Mesothelial cell of epicardium (in vitro differentiated cells): Measurements from ENCODE around the gene PPP4R3A. TPM values are rescaled to one million over a fixed set of nuclear protein-coding genes. Genes with fewer than 3 reads are reported as not detected.
A peak's percentile ranks its signal among the peaks of the same experiment; 100 is the strongest.

Experiments used
- DNase-seq, 2 experiments: peaks; one replicate each; pipeline ENCODE4 v3.0.0; 2021; ENCODE audit warnings: low spot score in 2 of 2; ENCODE audit not compliant: unreplicated experiment in 2 of 2
- H3K27ac Mint-ChIP-seq: 2 replicates; pipeline ENCODE4 v1.8.0; 2021; ENCODE audit warnings: mixed read lengths
- H3K27me3 Mint-ChIP-seq: 2 replicates; pipeline ENCODE4 v1.8.0; 2021; ENCODE audit warnings: low read depth, mixed read lengths
- H3K36me3 Mint-ChIP-seq: 2 replicates; pipeline ENCODE4 v1.8.0; 2021; ENCODE audit warnings: mixed read lengths
- H3K4me1 Mint-ChIP-seq: 2 replicates; pipeline ENCODE4 v1.8.0; 2021; ENCODE audit warnings: mixed read lengths
- H3K4me3 Mint-ChIP-seq: 2 replicates; pipeline ENCODE4 v1.8.0; 2021; ENCODE audit warnings: mild to moderate bottlenecking, moderate library complexity, mixed read lengths
- H3K9me3 Mint-ChIP-seq: 2 replicates; pipeline ENCODE4 v1.8.0; 2021; ENCODE audit warnings: mixed read lengths
- CTCF ChIP-seq: fragments of 200-600 bp; sonication (generic); IDR thresholded peaks from one replicate; pipeline ENCODE4 v1.5.0; 2021; ENCODE audit warnings: antibody characterized with exemption; ENCODE audit not compliant: unreplicated experiment
- total RNA-seq: library from RNA; stranded (reverse); gene quantifications from 3 replicates; pipeline ENCODE4 v1.2.1, GENCODE V29; 2021

The PPP4R3A gene
- total RNA-seq, 1 donor from 2014 or later: 99.2 TPM

DNA sequence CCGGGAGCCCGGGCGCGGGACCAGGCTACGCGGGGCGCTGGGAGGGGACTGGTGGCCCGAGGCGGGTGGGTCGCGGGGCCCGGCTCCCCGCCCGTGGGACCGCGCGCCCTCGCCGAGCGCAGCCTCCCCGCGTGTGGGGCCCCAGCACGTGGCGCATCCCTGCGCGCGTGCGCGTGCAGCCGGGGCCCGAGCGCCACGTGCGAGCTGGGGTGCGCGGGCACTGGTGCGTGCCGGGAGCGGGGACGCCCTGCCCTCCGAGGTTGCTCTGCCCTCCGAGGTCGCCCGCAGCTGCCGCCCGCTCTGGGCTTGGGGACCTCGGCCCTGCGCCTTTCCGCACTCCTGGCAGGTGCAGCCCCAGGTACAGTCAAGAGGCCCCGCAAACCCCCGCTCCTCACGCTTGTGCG lies 92.1 kb downstream of the PPP4R3A start:
- Mint-ChIP-seq H3K9me3 (no peaks in the 10 kb centered on the region), H3K27me3 (peaks cover 28% of the 10 kb centered on the region), H3K4me1 (peaks cover 36% of the 10 kb centered on the region), H3K27ac (no peak overlapping the region), H3K4me3 (peak overlapping the region; percentile 47), H3K36me3 (no peaks in the 10 kb centered on the region)
- no peak for TF ChIP-seq CTCF
- DNase-seq: no peak

DNA sequence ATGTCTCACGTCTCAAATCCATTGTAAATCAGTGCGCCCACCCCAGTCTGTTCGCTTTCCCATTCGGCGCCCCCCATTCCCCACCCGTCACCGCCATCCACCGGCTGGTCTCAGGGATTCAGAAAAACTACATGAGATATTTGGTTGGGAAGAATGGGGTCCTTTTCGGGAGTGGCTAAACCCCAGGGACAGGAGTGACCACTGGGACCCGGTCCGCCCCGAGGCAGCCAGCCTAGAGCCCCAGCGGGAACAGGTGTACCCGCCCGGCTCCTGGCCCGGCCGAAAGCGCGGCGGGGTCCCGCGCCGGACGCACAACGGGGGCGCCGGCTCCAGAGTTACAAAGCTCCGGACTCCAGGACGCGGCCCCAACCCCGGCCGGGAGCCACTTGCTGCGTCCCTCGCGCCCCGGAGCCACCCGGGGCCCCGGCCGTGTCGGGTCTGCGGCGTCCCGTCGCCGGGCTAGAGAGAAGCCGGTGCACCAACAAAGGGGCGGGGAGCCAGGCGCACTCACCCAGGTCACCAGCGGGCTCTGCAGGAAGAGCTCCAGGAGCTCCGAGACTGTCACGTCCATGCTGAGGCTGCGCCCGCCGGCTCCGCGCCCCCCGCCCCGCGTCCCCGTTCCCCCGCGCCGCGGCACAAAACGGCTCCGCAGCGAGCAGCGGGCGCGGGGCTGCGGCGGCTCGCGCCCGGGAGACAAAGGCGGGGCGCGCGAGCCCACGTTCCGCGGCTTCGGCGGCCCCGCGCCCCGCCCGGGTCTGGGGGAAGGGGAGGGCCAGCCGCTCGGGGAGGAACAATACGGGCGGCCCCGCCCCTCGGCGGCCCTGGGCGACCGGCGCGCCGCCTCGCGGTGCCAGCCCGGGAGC lies 92.8 kb downstream of the PPP4R3A start, which contains the start of gene CCDC88C:
Gene CCDC88C, minus strand, starts transcription at position 701 of the 863 bp plus-strand sequence. Its CDS starts 130 bp downstream, at position 571.
- TF ChIP-seq CTCF: no peak
- Mint-ChIP-seq H3K36me3 (no peaks in the 10 kb centered on the region), H3K4me1 (peaks cover 36% of the 10 kb centered on the region), H3K27ac (peak within 1 kb of the TSS; percentile 26), H3K4me3 (peak within 1 kb of the TSS; percentile 73), H3K27me3 (peaks cover 28% of the 10 kb centered on the region), H3K9me3 (no peaks in the 10 kb centered on the region)
- peak in 1 of 2 experiments; percentile 70 for DNase-seq

- no peaks in the 10 kb centered on the region for H3K9me3 Mint-ChIP-seq
- no peak for DNase-seq
- peaks cover 28% of the 10 kb centered on the region for H3K27me3 Mint-ChIP-seq
- peak overlapping the region; percentile 26 for H3K27ac Mint-ChIP-seq
- H3K36me3 Mint-ChIP-seq: no peaks in the 10 kb centered on the region
- TF ChIP-seq CTCF: no peak
- H3K4me1 Mint-ChIP-seq: peaks cover 36% of the 10 kb centered on the region
- peak overlapping the region; percentile 73 for H3K4me3 Mint-ChIP-seq
Measured at GRCh38 chr14:91416744-91417119, 93.4 kb downstream of the PPP4R3A start.

- Mint-ChIP-seq H3K27ac (peak overlapping the region; percentile 26), H3K4me3 (peak overlapping the region; percentile 73), H3K9me3 (no peaks in the 10 kb centered on the region), H3K27me3 (peaks cover 28% of the 10 kb centered on the region), H3K4me1 (peaks cover 36% of the 10 kb centered on the region), H3K36me3 (no peaks in the 10 kb centered on the region)
- no peak for TF ChIP-seq CTCF
- no peak for DNase-seq
Measured at GRCh38 chr14:91415794-91416743, 94.0 kb downstream of the PPP4R3A start.

DNA sequence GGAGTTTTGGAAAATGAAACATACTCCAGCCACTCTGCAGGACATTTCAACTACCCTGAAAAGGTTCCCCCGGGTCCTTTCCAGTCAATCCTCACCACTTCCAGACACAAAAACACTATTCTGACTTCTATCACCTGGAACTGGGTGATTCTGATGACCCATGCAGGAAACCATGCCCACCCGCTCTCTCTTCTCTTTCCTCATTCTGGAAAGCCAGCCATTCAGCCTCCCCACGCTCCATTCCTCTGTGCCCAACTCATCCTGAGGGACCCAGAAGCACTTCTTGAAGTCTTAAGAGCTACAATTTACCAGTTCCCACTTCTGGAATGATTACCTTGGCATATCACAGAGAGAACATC lies 95.7 kb downstream of the PPP4R3A start:
- H3K4me3 Mint-ChIP-seq: no peak overlapping the region
- no peak for TF ChIP-seq CTCF
- H3K27ac Mint-ChIP-seq: no peak overlapping the region
- H3K36me3 Mint-ChIP-seq: no peaks in the 10 kb centered on the region
- DNase-seq: no peak
- peaks cover 28% of the 10 kb centered on the region for H3K27me3 Mint-ChIP-seq
- H3K4me1 Mint-ChIP-seq: peaks cover 49% of the 10 kb centered on the region
- no peaks in the 10 kb centered on the region for H3K9me3 Mint-ChIP-seq
